ENCODE results near the gene ZSCAN9.

ZSCAN9 gene

GRCh38 chr6:28211840-28212509 is 13.1 kb upstream of the ZSCAN9 start:
- Histone ChIP-seq H3K4me3 (ENCODE audit: low read length) (peak overlapping the region; percentile 58), H3K27me3 (ENCODE audit: control insufficient read depth, low read length) (peaks cover 6% of the 10 kb centered on the region), H4K20me1 (ENCODE audit: control insufficient read depth, insufficient read depth, low read depth, low read length) (no peaks in the 10 kb centered on the region), H3K36me3 (ENCODE audit: control insufficient read depth, low read length) (no peaks in the 10 kb centered on the region), H3K27ac (ENCODE audit: low read depth, low read length) (no peak overlapping the region), H3K79me2 (ENCODE audit: control insufficient read depth, low read length) (no peaks in the 10 kb centered on the region), H3F3A (ENCODE audit: control insufficient read depth, insufficient read depth) (0 out of 2 replicates have a peak, but pooled peaks cover 5% of the 10 kb centered on the region), H3K4me1 (ENCODE audit: control insufficient read depth, low read length) (peaks cover 37% of the 10 kb centered on the region), H3K9me2 (replicated peaks; ENCODE audit: control insufficient read depth, low read length) (no peaks in the 10 kb centered on the region), H3K9me3 (ENCODE audit: control insufficient read depth, insufficient read depth, low read length) (peaks cover 6% of the 10 kb centered on the region; the same call in 1 of the 2 replicates), H3K4me2 (ENCODE audit: low read length) (peak overlapping the region; percentile 54)
- TF ChIP-seq EZH2phosphoT487 (IDR thresholded peaks at IDR 0.05; ENCODE audit: borderline replicate concordance, low read length) = no peak
- TF ChIP-seq, protein P1, sequence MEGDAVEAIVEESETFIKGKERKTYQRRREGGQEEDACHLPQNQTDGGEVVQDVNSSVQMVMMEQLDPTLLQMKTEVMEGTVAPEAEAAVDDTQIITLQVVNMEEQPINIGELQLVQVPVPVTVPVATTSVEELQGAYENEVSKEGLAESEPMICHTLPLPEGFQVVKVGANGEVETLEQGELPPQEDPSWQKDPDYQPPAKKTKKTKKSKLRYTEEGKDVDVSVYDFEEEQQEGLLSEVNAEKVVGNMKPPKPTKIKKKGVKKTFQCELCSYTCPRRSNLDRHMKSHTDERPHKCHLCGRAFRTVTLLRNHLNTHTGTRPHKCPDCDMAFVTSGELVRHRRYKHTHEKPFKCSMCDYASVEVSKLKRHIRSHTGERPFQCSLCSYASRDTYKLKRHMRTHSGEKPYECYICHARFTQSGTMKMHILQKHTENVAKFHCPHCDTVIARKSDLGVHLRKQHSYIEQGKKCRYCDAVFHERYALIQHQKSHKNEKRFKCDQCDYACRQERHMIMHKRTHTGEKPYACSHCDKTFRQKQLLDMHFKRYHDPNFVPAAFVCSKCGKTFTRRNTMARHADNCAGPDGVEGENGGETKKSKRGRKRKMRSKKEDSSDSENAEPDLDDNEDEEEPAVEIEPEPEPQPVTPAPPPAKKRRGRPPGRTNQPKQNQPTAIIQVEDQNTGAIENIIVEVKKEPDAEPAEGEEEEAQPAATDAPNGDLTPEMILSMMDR (IDR thresholded peaks at IDR 0.05; ENCODE audit: low read depth, low read length, poor library complexity, severe bottlenecking) = no peak

DNA sequence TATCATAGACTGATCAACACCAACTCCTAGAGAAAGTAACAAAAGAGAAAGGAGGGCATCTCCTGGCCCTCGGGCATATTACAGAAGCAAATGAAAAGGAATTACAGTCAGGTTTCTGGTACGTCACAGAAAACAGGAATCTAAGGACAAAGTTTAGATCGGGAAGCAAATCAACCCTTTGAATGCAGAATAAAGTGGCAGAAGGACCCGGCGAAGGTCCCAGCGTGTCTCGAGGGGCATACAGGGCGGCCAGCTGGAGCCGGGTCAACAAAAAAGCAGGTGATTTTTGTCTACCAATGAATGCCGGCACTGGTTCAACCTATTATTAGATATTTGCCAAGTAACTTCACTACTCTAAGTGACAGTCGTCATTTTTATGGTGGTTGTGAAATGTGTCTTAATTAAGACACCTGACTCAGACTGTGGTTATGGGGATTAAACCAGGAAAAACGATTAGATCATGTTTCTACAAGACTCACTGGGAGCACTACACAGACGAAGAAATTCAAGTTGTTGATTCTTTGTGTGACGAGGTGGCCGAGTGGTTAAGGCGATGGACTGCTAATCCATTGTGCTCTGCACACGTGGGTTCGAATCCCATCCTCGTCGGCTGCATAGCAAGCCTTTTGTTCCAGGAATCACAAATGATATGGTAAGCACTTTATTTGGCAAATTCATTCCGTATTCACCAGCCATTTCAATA is 12.4 kb upstream of the ZSCAN9 start:
- Histone ChIP-seq H3K4me3 (ENCODE audit: low read length) (peak overlapping the region; percentile 58), H3K9me2 (replicated peaks; ENCODE audit: control insufficient read depth, low read length) (no peaks in the 10 kb centered on the region), H3K4me2 (ENCODE audit: low read length) (peak overlapping the region; percentile 54), H4K20me1 (ENCODE audit: control insufficient read depth, insufficient read depth, low read depth, low read length) (no peaks in the 10 kb centered on the region), H3K36me3 (ENCODE audit: control insufficient read depth, low read length) (no peaks in the 10 kb centered on the region), H3K27me3 (ENCODE audit: control insufficient read depth, low read length) (peaks cover 6% of the 10 kb centered on the region), H3F3A (ENCODE audit: control insufficient read depth, insufficient read depth) (0 out of 2 replicates have a peak, but pooled peaks cover 5% of the 10 kb centered on the region), H3K27ac (ENCODE audit: low read depth, low read length) (no peak overlapping the region), H3K4me1 (ENCODE audit: control insufficient read depth, low read length) (peaks cover 37% of the 10 kb centered on the region), H3K79me2 (ENCODE audit: control insufficient read depth, low read length) (no peaks in the 10 kb centered on the region), H3K9me3 (ENCODE audit: control insufficient read depth, insufficient read depth, low read length) (no peaks in the 10 kb centered on the region)
- TF ChIP-seq EZH2phosphoT487 (IDR thresholded peaks at IDR 0.05; ENCODE audit: borderline replicate concordance, low read length) = no peak
- TF ChIP-seq, protein P1 (IDR thresholded peaks at IDR 0.05; ENCODE audit: low read depth, low read length, poor library complexity, severe bottlenecking) = no peak

- Histone ChIP-seq H3K9me2 (replicated peaks; ENCODE audit: control insufficient read depth, low read length) (no peaks in the 10 kb centered on the region), H3K79me2 (ENCODE audit: control insufficient read depth, low read length) (no peaks in the 10 kb centered on the region), H3K4me2 (ENCODE audit: low read length) (peak overlapping the region; percentile 54), H3K4me1 (ENCODE audit: control insufficient read depth, low read length) (peaks cover 37% of the 10 kb centered on the region), H3K27ac (ENCODE audit: low read depth, low read length) (no peak overlapping the region), H3K9me3 (ENCODE audit: control insufficient read depth, insufficient read depth, low read length) (no peaks in the 10 kb centered on the region), H3K27me3 (ENCODE audit: control insufficient read depth, low read length) (peaks cover 6% of the 10 kb centered on the region), H4K20me1 (ENCODE audit: control insufficient read depth, insufficient read depth, low read depth, low read length) (no peaks in the 10 kb centered on the region), H3F3A (ENCODE audit: control insufficient read depth, insufficient read depth) (0 out of 2 replicates have a peak, but pooled peaks cover 5% of the 10 kb centered on the region), H3K4me3 (ENCODE audit: low read length) (peak overlapping the region; percentile 58; the same call in 1 of the 2 replicates), H3K36me3 (ENCODE audit: control insufficient read depth, low read length) (no peaks in the 10 kb centered on the region)
- TF ChIP-seq, protein P1 (IDR thresholded peaks at IDR 0.05; ENCODE audit: low read depth, low read length, poor library complexity, severe bottlenecking) = no peak
- no peak for TF ChIP-seq EZH2phosphoT487 (IDR thresholded peaks at IDR 0.05; ENCODE audit: borderline replicate concordance, low read length)
Observed at GRCh38 chr6:28213213-28213523, 11.9 kb upstream of the ZSCAN9 start.
